RCC 7860 (cell line): ENCODE data around the gene IKZF3.

ENCODE experiments used
- DNase-seq: peaks from one replicate; pipeline ENCODE4 v3.0.0-alpha.2; 2015; ENCODE audit warnings: low spot score
- FAIRE-seq: peaks from 2 replicates; lab custom pipeline; 2012; peaks lifted over from hg19 to GRCh38; lab: Jason Lieb, UNC

The IKZF3 gene

GRCh38 chr17:39818358-39819000, 45.6 kb downstream of the IKZF3 start:
- DNase-seq (no peak), FAIRE-seq (no peak)

DNA sequence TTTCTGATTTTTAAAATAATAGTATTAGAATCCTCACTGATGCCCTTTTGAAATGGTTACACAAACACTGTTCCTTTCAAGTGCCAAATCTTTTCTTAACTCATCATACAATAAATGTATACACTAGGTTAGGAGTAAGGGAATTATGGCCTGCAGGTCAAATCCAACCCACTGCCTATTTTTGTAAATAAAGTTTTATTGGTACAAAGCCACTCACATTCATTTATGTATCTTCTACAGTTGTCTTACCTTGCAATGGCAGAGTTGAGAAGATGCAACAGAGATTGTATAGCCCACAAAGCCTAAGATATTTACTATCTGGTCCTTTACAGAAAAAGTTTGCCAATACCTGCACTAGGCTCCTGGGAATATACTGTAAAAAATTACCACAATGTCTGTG, 47.8 kb downstream of the IKZF3 start:
- no peak for FAIRE-seq

DNA sequence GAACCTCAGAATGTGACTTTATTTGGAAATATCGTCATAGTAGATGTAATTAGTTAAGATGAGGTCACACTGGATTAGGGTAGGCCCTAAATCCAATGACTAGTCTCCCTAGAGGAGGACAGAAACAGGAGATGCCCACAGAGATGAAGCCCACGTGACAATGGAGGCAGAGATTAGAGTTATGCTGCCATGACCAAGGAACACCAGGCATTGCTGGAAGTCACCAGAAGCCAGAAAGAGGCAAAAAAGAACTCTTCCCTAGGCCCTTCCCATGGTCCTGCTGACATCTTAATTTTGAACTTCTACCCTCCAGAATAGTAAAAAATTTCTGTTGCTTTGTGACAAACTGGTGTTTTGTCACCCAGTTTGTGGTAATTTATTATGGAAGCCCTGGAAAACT, 49.6 kb downstream of the IKZF3 start:
- FAIRE-seq (no peak), DNase-seq (no peak)

More for the DNA sequence above, 47.8 kb downstream of the IKZF3 start:
- DNase-seq: no peak

DNA sequence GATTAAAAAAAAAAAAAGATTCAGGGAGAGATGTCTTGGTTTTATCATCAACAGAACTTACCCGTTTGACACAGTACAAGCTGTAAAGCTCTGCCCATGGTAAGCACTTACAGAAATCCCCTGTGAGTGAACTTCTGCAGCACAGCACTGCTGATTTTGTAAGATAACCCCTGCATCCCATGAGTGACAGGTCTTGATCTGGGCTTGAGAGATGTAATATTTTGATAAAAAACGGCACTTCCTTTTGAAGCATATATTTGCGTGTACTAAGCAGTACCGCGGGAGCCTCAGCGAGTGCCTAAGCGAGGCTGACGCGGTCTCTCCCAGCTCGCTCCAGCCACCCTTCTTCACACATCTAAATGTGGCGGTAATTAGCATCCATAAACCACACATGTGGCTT, 50.5 kb downstream of the IKZF3 start:
- DNase-seq (no peak), FAIRE-seq (no peak)

DNA sequence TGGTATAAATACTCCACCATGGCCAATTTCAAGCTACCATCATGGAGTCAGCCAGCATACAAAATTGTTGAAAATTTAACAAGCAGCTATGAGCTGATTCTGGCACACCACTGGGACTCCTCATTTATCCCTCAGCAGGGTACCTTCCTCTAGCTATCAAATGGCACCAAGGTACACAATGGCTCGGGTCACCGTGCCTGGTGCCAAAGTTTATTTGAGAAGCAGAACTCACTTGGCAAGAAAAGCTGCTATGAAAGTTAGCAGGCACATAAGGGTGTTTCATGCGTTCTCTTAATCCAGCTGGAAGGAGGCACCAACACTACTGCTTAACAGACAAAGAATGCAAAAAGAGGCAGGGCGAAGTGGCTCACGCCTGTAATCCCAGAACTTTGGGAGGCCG, 51.6 kb downstream of the IKZF3 start:
- DNase-seq: no peak
- FAIRE-seq: no peak

- FAIRE-seq (no peak), DNase-seq (no peak)
Observed at GRCh38 chr17:39810939-39811728, 53.0 kb downstream of the IKZF3 start.

GRCh38 chr17:39809221-39809620, 54.9 kb downstream of the IKZF3 start:
- FAIRE-seq: no peak
- DNase-seq: no peak

DNA sequence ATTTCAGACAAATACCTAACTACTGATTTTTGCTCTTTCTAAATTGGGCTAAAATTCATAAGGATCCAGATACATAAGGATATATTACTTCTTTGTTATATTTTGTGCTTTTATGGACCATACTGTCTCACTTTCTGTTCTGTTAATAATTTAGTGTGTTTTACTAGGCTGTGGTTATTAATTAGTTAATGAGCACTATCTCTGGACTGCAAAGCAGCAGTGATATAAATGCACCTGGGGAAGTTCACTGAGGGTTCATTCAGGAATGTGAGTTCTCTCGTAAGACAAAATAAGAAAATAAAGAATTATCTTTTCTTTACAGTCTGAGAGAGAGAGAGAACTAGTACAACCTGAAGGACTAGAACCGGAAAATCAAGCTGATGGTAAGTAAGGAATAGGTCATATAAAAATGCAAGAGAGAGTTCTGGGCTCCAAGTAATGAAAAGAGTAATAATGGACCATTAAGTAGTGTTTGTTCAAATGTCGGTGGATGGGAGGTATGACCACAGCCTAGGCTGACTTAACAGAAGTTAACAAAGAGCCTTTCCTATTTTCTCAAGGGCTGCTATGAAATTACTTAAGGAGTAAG, 55.6 kb downstream of the IKZF3 start:
- FAIRE-seq (no peak), DNase-seq (no peak)

- FAIRE-seq: no peak
- DNase-seq: no peak
Observed at GRCh38 chr17:39804839-39805238, 59.3 kb downstream of the IKZF3 start.

GRCh38 chr17:39801055-39801454, 63.1 kb downstream of the IKZF3 start:
- no peak for FAIRE-seq

DNA sequence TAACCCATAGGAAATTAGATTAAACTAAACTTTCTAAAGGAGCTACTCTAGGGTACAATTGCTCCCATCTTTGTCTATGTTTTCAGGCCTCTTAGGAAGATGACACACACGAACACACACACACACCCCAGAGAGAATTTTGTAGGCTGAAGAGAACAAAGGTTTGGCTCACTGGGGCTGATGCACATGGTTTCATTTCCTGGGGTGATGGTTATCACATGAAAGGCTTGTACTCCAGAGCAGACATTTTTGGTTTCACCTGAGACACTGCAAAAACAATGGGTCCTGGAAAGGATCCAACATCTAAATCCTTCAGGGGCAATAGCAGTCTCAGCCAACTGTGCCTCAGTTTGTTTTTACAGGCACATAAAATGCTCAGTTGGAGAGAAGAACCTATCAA, 63.6 kb downstream of the IKZF3 start:
- DNase-seq (no peak), FAIRE-seq (no peak)

More at GRCh38 chr17:39801055-39801454, 63.1 kb downstream of the IKZF3 start:
- DNase-seq: no peak

DNA sequence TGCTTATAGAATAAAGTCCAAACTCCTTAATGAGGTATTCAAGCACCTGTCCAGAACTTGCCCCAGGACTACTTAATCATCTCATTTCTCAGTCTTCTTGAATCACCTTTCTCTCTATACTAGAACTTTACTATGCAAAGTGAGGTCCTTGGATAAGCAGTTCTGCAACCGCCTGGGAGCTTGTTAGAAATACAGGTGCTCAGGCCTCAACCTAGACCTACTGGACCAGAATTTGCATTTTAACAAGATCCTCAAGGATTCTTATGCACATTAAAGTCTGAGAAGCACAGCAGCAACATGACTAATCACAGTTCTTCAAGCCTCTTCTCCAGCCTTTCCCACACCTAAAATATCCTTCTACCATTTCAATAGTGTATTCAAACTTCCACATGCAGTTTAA, 64.7 kb downstream of the IKZF3 start:
- FAIRE-seq: no peak
- no peak for DNase-seq

DNA sequence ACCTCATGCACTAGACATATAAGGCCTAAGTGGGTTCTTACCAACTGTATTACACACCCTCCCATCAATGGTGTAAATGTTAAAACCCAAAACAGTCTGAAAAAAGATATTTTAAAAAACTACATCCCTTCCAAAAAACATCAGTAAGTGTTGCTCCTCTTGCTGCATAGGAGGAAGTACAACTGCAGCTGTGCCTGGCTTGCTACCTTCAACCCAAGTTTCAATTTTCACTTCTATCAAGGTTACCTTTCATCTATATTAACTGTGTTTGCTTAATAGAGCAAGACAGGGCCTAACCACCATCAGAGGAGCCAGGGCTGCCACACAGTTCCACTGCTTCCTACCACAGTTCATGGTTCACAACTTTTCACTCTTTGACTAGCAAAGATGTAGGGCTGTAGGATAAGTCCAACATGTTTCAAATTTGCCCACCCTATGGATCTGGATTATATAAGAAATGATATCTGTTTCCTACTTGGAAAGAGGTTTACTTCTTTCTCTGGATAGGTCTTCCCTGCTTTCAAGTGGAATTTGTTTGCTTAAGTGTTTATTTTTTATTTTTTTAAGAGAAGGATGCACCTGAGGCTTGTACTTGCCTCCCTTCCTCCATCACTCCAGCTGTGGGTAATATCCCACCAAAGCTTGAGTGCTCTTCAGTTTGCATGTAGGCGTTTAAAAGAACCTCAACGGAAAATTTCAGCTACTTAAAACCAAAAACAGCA, 69.7 kb downstream of the IKZF3 start:
- DNase-seq: no peak
- FAIRE-seq: no peak

GRCh38 chr17:39793301-39793872, 70.7 kb downstream of the IKZF3 start:
- FAIRE-seq (no peak), DNase-seq (no peak)

DNA sequence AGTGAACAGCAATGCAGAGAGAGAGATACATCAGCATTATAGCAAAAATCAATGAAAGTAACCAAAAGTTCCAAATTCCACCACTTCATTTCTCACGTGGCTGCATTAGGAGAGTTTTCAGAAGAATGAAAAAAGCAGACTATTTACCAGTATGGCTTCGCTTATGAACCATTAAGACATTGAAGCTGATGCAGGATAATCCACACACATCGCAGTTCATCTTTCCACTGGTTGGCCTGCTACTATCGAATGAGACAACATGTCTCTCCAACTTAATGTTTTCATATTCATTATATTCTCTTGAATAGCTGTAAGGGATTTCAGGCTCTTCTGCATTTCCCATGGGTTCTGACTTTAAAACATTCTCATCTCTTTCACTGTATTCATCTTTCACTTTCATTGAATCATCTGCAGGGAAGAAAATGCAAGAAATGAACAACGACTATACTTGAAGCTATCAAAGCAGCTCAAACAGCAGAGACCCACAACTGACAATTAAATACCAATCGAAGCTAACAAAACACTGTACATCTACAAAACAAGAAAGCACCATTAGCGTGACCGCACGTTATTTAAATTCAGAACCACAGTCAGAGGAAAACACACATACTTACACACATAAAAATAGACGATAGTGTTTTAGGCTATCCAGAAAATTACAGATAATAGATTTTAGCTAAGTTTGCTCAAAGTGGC, 71.4 kb downstream of the IKZF3 start:
- DNase-seq (no peak), FAIRE-seq (no peak)

DNA sequence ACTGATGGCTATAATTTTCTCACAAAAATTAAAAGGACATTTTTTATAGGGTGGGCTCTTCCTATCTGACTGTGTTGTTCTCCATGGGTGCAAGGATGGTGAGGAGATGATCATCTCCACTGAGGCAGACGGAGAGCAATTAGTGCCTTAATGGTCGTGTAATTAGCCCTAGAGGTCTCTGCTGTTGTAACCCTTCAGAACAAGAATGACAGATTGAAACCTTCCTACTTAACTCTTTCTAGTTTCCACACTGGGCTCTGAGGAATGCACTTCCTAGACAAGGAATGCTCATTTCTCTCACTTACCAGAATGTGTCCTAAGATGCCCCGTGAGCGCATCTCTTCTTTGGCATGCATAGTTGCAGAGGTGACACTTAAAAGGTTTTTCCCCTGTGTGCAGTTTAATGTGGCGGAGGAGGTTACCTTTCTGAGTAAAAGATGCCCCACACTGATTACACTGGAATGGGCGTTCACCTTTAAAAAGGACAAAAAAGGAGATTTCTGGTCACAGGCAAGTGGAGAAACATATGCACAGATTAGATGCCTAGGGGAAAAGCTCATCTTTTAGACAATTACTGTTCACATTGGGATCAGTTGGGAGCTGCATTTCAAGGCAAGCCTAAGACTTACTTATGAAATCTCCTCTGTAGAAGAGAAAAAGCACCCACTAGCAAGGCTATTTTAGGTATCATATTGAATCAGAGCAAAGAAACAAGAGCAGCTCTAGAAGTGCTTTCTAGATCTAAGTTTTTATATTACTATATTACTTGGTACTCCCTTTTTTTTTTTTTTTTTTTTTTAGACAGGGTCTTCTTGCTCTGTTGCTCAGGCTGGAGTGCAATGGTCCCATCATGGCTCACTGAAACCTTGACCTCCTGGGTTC, 72.8 kb downstream of the IKZF3 start:
- FAIRE-seq (no peak), DNase-seq (no peak)

- FAIRE-seq (no peak), DNase-seq (no peak)
Observed at GRCh38 chr17:39787743-39788484, 76.2 kb downstream of the IKZF3 start.

DNA sequence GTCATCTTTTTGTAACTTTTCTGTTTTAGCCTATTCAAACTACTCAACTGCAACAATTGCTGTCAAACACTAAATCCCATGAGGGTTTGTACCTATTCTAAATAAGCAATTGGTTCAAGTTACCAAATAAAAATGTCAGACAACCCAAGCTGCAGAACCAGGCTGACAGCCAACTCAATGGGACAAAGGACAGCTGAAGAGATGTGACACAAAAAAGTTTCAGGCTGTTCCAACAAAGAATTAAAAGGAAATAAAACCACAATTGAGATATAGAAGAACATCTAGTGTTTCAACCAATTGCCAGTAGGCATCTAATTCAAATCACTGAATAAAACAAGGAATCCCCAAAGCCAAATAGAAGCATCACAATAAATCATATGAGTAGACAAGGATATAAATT, 77.1 kb downstream of the IKZF3 start:
- DNase-seq: no peak
- no peak for FAIRE-seq

GRCh38 chr17:39782980-39783379, 81.1 kb downstream of the IKZF3 start:
- DNase-seq (no peak), FAIRE-seq (no peak)
